NCI-H1048 (cell line): ENCODE results near the gene SHC1.
A peak's percentile ranks its signal among the peaks of the same experiment; 100 is the strongest.
"Not testable (repeated sequence)": the region's sequence is repeated elsewhere in the genome, so short reads cannot be mapped to it uniquely, and the experiment has no call there.

Experiments used
- DNase-seq: peaks from one replicate; lab custom pipeline; 2025; lab: John Stamatoyannopoulos, UW

Gene SHC1

GRCh38 chr1:154995301-154995983, 24.9 kb upstream of the SHC1 start:
- not testable (repeated sequence) for DNase-seq

- DNase-seq: no peak
Measured at GRCh38 chr1:154994591-154994990, 24.0 kb upstream of the SHC1 start.

- DNase-seq: no peak
Measured at GRCh38 chr1:154994269-154994587, 23.7 kb upstream of the SHC1 start.

GRCh38 chr1:154993572-154994268, 23.2 kb upstream of the SHC1 start, which contains the start of gene LENEP:
Gene LENEP, plus strand, starts transcription at chr1:154993586. Its CDS starts 22 bp downstream, at chr1:154993608.
- no peak for DNase-seq

DNA sequence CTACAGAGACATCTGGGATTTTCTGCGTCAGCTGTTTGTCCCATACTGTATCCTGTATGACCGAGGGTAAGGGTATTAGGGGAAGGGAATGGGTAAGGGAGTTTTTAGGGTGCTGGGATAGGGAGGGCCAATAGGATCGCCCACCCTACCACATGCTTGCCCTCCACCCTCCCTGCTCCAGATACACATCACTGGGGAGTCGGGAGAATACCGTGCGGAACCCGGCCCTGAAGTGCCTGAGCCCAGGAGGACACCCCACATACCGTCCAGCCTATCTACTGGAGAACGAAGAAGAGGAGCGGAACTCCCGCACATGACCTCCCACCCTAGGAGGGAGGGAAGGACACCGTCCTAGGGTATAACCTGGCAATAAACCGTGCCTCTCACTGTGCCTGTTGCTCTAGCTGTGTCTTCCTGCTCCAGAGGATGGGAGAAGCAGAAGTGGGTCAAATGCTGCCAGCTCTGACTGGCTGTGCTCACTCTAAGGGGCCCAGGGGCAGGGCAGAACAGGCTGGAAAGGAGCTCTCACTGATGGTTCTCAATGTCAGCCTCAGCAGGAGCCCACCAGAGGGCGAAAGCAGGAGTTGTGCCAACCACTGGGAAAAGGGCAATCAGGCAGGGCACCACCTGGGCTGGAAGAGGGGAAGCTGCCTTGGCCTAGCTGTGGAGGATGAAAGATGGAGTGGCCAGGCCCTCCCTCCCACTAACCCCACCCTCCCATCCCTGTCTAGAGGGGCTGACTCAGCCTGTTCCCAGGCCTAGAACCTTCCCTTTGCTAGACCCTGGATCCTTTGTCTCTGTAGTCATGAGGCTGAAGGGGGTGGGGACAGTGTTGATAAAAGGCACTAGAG, 22.4 kb upstream of the SHC1 start:
- DNase-seq: no peak

GRCh38 chr1:154990276-154990675, 19.7 kb upstream of the SHC1 start:
- no peak for DNase-seq

DNA sequence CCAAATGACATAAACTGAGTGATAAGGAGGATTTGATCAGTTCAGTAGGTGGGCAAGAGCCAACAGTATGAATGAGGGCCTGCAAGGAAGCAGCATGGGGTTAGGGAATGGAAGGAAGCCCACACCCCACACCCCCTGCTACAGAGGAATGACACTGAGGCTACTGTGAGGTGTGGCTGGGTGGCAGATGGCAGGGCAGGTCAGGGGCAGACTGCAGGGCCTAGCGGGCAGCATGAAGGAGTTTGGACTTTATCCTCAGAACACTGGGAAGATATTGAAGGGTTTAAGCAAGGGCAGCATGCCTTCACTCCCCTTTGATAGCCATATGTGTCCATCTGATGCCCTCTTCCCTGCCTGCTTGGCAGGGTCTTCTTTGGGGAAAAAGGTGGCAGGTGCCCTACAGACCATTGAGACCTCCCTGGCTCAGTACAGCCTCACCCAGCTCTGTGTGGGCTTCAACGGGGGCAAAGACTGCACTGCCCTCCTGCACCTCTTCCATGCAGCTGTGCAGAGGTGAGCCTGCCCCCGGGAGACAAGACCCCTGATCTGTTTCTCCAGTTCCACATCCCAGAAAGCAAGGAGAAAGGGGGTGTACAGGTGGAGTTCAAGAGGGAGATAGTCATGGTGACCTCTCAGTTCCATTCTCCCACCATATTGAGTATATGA, 18.8 kb upstream of the SHC1 start:
- DNase-seq: no peak

DNA sequence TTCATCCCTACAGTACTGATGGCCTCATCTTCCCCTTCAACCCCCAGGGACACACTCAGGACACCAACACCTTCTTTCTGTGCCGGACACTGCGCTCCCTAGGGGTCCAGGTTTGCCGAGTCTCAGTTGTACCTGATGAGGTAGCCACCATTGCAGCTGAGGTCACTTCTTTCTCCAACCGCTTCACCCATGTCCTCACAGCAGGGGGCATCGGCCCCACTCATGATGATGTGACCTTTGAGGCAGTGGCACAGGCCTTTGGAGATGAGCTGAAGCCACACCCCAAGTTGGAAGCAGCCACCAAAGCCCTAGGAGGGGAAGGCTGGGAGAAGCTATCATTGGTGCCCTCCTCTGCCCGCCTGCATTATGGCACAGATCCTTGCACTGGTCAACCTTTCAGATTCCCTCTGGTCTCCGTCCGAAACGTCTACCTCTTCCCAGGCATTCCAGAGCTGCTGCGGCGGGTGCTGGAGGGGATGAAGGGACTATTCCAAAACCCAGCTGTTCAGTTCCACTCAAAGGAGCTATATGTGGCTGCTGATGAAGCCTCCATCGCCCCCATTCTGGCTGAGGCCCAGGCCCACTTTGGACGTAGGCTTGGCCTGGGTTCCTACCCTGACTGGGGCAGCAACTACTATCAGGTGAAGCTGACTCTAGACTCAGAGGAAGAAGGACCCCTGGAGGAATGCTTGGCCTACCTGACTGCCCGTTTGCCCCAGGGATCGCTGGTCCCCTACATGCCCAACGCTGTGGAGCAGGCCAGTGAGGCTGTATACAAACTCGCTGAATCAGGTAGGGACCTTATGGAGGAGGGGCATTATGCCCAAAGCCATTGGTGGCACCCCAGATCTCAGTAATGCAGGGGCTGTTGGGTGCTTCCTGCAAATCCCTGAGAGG, 17.8 kb upstream of the SHC1 start:
- no peak for DNase-seq

DNA sequence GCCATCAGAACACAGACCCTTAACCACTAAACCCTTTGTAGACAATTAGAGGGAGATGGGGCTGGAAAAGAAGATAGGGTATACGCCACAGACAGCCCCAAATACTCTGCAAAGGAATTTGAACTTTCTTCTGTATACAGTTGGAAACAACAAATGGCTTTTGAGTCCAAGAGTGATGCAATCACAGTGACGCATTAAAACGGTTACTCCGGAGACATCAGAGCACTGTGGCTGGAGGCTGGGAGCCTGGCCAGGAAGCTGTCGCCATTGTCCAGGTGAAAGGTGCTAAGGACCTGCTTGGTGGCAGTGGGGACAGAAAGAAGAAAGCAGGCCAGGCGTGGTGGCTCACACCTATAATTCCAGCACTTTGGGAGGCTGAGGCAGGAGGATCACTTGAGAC, 16.8 kb upstream of the SHC1 start:
- no peak for DNase-seq

DNA sequence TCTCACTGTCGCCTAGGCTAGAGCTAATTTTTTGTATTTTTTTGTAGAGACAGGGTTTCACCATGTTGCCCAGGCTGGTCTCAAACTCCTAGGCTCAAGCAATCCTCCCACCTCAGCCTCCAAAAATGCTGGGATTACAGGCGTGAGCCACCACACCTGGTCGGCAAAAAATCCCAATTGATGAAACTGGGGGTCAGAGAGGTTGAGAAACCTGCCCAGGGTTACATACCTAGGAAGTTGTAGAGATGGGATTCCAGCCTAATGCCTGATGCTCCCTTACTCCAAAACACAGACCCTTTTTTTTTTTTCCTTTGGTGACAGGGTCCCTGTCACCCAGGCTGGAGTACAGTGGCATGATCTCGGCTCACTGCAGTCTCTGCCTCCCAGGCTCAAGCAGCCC, 16.2 kb upstream of the SHC1 start:
- not testable (repeated sequence) for DNase-seq

DNA sequence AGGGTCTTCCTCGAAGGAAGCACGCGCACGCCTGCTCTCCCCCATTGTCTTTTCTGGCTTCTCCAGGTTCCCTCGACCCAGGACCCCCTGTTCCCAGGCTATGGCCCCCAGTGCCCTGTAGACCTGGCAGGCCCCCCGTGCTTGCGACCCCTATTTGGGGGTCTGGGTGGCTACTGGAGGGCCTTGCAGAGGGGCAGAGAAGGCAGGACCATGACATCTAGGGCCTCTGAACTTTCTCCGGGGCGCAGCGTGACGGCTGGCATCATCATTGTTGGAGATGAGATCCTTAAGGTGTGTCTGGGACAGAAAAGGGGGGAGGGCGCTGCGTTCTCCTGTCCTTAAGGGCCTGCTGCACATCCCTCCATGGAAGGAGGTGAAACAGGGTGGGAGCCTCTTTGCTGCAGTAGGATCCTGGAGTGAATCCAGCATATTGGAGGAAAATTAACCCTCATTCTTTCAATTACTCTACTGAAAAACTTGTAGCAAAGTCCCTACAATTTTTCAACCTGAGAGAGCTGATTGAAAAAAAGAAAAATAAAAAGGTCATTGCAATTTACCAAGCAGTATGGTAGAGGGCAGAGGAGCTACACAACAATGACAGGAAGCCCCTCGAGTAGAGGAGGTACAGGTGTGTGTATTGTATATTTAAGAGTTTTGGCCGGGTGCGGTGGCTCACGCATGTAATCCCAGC, 13.4 kb upstream of the SHC1 start:
- no peak for DNase-seq

GRCh38 chr1:154982897-154983648, 12.5 kb upstream of the SHC1 start, which contains the start of gene FLAD1:
Gene FLAD1, plus strand, starts transcription at chr1:154983344. Its CDS starts 351 bp downstream, at chr1:154983695.
- peak; percentile 100 for DNase-seq

GRCh38 chr1:154982341-154982740, 11.8 kb upstream of the SHC1 start:
- no peak for DNase-seq

GRCh38 chr1:154978360-154978759, 7.8 kb upstream of the SHC1 start:
- no peak for DNase-seq

DNA sequence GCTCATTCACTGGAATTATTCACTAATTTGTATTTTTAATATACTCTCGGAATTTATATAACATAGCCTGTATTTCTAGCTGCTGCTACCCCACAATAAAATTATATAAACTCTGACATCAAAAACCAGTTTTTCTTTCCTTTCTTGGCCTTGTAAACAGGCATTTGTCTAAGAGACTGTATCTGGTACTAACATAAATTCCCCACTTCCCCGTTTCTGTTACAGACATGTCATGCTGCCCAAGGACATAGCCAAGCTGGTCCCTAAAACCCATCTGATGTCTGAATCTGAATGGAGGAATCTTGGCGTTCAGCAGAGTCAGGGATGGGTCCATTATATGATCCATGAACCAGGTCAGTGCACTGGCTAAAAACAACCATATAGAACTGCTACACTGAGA, 7.2 kb upstream of the SHC1 start:
- DNase-seq: not testable (repeated sequence)

GRCh38 chr1:154975409-154976059, 5.0 kb upstream of the SHC1 start:
- DNase-seq: no peak

DNA sequence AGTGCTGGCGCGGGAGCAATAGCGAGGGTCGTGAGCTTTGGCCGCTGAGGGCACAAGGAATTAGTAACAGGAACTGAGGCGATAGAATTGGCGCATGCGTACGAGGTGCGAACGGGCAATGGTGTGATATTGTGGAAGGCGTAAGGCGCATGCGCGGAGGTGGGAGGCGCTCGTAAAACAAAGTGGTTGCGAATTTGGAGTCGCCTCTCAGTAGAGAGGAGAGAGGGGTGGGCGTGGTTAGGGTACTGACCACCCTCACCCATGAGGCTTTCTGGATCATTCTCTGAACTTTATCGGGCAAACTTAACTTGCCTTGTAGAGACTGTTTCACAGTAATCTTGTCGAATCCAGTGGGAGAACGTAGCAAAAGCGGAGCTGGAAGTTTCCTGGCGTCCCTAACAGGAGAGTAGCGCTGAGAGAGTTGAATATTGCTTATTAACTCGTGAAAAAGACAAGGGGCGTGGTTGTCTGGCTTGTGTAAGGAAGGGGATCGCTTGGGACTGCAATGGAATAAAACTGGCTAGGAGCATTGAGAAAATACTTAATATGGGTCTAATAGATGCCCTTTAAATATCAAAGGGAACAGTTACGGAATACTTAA, 4.4 kb upstream of the SHC1 start:
- peak; percentile 95 for DNase-seq

DNA sequence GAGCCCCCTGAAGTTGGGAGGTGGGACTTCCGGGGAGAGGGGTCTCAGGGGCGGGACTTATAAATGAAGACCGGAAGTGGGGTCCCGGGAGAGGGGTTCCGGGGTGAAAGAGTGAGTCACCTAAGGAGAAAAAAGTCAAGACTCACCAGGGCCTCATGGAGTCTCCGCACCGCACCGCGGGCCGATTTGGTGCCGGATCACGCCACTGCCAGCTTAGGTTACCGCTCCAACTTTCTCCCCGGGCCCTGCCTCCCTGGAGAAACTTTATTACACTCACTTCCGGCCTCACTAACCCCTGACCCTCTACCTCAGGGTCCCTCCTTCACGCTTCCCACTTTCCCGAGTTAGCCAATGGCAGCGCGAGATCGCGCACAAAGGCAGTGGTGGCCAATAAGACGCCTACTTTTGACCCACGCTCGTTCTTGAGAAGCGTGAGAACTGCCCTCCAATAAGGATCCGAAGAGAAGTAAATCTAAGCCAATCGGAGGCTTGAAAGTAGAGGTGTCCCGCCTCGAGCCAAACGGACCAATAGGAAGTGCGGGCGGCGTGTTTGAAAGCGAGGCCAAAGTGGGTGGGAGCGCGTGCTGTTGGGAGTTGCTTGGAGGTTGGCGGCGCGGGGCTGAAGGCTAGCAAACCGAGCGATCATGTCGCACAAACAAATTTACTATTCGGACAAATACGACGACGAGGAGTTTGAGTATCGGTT, 3.7 kb upstream of the SHC1 start, which contains the start of gene CKS1B:
CKS1B (plus strand) TSS at position 580 of the 706 bp plus-strand sequence; CDS start at position 645, 65 bp downstream.
- DNase-seq: peak; percentile 100
